Activated T-helper 2 cell treated with anti-CD3 and anti-CD28 coated beads, Interferon-gamma antibody, Interleukin-2, Interleukin-4, amounts not matched to agents 10 μg/mL and 5 μg/mL and 100 μg/mL, durations not matched to agents 14 hours and 24 hours and 36 hours (primary cell): ENCODE data around the gene SIAE. TPM values are rescaled to one million over a fixed set of nuclear protein-coding genes. Genes with fewer than 3 reads are reported as not detected.

ENCODE experiments used
- DNase-seq: peaks from one replicate; pipeline ENCODE4 v3.0.0; 2021; ENCODE audit warnings: low spot score
- H3K27ac Mint-ChIP-seq: one replicate; pipeline ENCODE4 v1.8.0; 2021; ENCODE audit warnings: mixed read lengths
- H3K27me3 Mint-ChIP-seq: one replicate; pipeline ENCODE4 v1.8.0; 2021; ENCODE audit warnings: low read depth, mixed read lengths
- H3K36me3 Mint-ChIP-seq: one replicate; pipeline ENCODE4 v1.8.0; 2021; ENCODE audit warnings: low read depth, mixed read lengths
- H3K4me1 Mint-ChIP-seq: one replicate; pipeline ENCODE4 v1.8.0; 2021; ENCODE audit warnings: low read depth, mixed read lengths
- H3K4me3 Mint-ChIP-seq: one replicate; pipeline ENCODE4 v1.8.0; 2021; ENCODE audit warnings: low read depth, mild to moderate bottlenecking, moderate library complexity, mixed read lengths
- H3K9me3 Mint-ChIP-seq: one replicate; pipeline ENCODE4 v1.8.0; 2021; ENCODE audit warnings: mixed read lengths
- intact Hi-C: fragments of 100-400 bp; cut with micrococcal nuclease; formaldehyde crosslinking; loops from one replicate; pipeline ENCODE4 v1.15.1; 2023
- total RNA-seq: library from RNA; stranded (reverse); gene quantifications from 2 replicates; pipeline ENCODE4 v1.2.3, GENCODE V29; 2022

The SIAE gene
- total RNA-seq, 1 donor from 2014 or later = 5.0 TPM

DNA sequence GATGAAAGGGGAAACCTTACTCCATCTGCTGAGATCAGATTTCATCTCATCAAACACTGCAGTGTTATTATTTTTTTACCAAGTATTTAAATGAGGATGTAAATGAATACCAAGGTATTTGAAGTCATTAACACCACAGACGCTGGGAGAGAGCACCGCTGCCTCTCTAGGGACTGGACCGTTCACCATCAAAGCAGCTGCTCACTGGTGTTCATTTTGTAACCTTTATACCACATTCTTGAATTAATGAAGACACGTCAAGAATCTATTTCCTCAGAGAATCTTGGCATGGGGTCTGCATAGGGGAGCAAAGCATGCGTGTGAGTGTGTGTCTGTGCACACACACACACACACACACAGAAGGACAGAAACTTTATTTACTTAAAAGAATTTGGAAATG, 15.6 kb downstream of the SIAE start:
- H3K4me1 Mint-ChIP-seq = no peaks in the 10 kb centered on the region
- no peaks in the 10 kb centered on the region for H3K9me3 Mint-ChIP-seq
- DNase-seq = no peak
- no peak overlapping the region for H3K4me3 Mint-ChIP-seq
- H3K27ac Mint-ChIP-seq = no peak overlapping the region
- H3K36me3 Mint-ChIP-seq = no peaks in the 10 kb centered on the region
- H3K27me3 Mint-ChIP-seq = no peaks in the 10 kb centered on the region
- intact Hi-C loops = no loop called here

DNA sequence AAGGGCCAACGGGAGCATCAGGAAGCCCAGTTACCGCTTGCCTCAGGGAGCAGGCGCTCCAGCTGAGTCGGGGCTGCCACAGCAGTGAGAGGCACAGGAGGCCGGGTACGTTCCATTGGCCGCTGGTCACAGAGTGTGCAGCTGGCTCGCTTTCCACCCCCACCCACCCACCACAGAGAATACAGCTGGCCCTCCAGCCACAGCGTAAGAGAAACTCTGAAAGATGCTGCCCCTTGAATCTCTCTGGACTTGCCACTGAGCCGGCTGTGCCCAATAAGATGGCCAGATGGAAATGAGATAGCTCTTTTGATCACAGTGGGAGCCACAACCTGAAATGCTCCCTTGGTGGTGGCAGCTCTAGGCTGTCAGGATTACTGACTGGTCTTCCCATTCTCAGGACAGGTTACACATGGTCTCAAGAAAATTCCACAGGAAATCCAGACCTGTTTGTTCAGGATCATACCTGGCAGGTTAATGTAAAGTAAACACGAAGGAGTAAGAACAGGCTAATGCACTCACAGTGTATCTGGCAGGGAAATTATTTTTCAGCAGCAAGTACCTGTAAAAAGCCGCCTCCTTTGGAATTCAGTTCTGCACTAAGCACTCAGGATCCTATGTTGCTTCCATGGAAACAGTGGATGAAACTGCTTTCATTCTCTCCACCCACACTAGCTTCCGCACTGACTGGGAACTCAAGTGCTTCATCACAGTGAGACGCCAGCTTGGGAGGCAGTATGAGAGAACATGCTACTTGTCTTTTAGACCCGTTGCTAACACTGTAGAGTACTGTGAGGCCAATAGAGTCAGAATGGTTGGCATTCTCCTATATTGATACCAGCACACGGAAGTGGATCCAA, 16.5 kb downstream of the SIAE start:
- no peak overlapping the region for H3K27ac Mint-ChIP-seq
- no peaks in the 10 kb centered on the region for H3K36me3 Mint-ChIP-seq
- no peaks in the 10 kb centered on the region for H3K4me1 Mint-ChIP-seq
- H3K27me3 Mint-ChIP-seq = no peaks in the 10 kb centered on the region
- H3K4me3 Mint-ChIP-seq = no peak overlapping the region
- DNase-seq = no peak
- H3K9me3 Mint-ChIP-seq = no peaks in the 10 kb centered on the region
- intact Hi-C loops = no loop called here

DNA sequence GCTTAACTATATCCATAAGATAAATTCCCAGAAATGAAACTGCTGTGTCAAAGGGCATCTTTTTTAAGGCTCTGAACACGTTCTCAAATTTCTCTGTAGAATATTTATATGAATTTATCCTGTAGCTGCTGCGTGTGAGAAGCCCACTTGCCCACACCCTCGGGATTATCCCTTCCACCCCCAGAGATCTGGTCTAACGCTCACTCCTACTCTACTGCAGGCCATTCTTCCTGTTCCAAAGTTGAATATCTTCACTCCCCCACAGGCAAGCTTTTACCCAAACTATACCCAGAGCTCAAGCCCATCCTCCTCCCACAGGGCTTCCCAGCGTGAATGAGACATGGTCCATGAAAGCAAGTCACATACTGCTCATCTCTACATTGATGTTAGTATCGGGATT, 24.9 kb downstream of the SIAE start:
- Mint-ChIP-seq H3K27me3 (no peaks in the 10 kb centered on the region), H3K9me3 (no peaks in the 10 kb centered on the region), H3K4me3 (no peak overlapping the region), H3K36me3 (no peaks in the 10 kb centered on the region), H3K27ac (no peak overlapping the region), H3K4me1 (peaks cover 6% of the 10 kb centered on the region)
- intact Hi-C loops = no loop called here
- no peak for DNase-seq

DNA sequence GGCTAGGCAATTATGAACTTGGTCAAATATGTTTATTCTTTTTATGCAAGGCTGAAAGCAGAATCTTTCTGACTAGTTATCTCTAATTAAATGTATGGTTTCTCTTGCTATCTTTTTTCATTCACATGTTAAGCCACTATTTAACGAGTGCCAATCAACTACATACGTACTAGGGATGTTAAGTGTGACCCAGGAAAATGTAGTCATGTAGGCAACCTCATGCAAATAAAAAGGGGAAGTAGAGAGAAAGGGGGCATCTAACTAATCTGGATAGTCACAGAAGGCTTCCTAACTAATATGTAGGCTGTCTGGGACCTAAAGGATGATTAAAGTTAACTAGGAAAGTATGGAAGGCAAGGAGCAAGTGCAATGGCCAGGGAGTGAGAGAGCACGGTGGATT, 27.4 kb downstream of the SIAE start:
- Mint-ChIP-seq H3K27ac (no peak overlapping the region), H3K9me3 (no peaks in the 10 kb centered on the region), H3K36me3 (no peaks in the 10 kb centered on the region), H3K27me3 (no peaks in the 10 kb centered on the region), H3K4me3 (no peak overlapping the region), H3K4me1 (peaks cover 12% of the 10 kb centered on the region)
- no peak for DNase-seq
- intact Hi-C loops = no loop called here

DNA sequence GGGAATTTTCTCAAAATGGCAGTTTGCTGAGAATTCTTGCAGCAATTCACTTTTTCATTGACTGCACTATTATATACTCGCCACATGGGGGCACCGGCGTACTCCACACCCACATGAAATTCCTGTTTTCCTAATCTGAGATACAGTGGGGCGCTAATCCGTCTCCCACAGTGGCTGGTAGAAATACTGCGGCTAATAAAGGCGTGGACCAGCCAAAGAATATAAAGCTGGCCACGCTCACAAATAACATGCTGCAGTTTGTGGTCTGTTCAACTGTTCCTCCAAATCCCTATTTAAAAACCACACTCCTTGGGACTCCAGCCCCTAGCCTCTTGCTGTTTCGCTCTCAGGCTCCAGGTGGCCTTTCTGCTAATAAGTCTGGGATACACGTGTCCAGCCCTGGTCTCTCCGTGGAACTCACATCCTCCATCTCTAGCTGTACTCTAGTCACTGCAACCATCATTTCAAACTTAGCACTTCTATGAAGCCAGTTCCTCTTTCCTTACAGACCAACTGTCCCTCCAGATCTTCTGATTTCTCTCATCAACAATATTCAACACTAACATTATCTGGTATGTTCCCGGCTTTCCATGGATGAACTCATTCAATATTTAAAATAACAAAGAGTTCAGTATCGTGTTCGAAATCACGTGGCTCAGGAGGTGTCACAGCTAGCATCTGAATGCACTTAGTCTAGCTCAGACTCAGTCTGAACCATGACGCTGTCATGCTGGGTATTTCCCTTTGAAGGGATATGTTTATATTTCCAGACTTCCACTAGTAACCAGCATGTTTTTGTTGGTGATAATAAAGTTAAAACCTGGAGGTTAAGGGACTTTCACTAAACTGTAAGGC, 28.9 kb downstream of the SIAE start:
- no peaks in the 10 kb centered on the region for H3K27me3 Mint-ChIP-seq
- no peak for DNase-seq
- H3K4me3 Mint-ChIP-seq = no peak overlapping the region
- intact Hi-C loops = loop anchor here (1.0 kb wide), 2 partner anchors 119 to 193 kb away; no protein-coding TSS in a partner anchor
- peaks cover 12% of the 10 kb centered on the region for H3K4me1 Mint-ChIP-seq
- H3K9me3 Mint-ChIP-seq = no peaks in the 10 kb centered on the region
- peaks cover 5% of the 10 kb centered on the region for H3K36me3 Mint-ChIP-seq
- H3K27ac Mint-ChIP-seq = no peak overlapping the region

DNA sequence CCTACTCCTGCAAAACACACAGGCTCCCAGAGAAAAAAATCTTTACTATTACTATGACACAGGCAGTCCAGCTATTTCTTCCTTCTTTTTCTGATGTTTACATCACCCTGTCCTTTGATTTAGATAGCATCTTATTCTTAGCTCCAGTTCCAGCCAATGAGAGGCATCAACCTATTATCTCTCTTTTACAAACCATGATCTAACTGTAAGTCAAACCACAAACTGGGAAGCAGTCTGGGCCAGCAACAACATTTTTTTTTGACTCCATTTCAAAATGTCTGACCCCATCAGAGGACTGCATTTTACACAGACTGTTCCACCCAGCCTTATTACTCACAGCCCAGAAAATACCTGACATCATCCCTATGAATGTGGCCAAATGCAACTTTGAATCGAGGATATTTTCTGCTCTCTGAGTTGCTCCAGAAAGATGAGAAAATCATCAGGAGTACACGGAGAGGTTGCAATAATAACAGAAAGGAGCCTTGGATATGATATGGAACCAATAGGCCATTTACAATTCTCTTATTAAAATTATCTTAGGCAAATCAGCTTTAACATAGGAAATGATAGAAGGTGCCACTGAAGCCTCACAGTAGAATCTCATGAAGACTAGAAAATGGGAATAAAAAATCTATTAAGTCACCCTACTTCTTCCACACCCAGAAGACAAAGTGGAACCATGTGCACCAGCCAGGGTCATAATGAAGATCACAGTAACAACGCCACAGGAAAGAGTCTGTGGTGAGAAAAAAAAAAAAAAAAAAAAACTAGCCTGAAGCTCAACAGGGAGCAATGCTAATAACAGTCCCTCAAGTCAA, 29.7 kb downstream of the SIAE start:
- peaks cover 12% of the 10 kb centered on the region for H3K4me1 Mint-ChIP-seq
- no peak for DNase-seq
- no peak overlapping the region for H3K27ac Mint-ChIP-seq
- no peaks in the 10 kb centered on the region for H3K27me3 Mint-ChIP-seq
- H3K36me3 Mint-ChIP-seq = peaks cover 5% of the 10 kb centered on the region
- H3K4me3 Mint-ChIP-seq = no peak overlapping the region
- intact Hi-C loops = loop anchor here (1.0 kb wide), 2 partner anchors 119 to 193 kb away; no protein-coding TSS in a partner anchor
- H3K9me3 Mint-ChIP-seq = no peaks in the 10 kb centered on the region

DNA sequence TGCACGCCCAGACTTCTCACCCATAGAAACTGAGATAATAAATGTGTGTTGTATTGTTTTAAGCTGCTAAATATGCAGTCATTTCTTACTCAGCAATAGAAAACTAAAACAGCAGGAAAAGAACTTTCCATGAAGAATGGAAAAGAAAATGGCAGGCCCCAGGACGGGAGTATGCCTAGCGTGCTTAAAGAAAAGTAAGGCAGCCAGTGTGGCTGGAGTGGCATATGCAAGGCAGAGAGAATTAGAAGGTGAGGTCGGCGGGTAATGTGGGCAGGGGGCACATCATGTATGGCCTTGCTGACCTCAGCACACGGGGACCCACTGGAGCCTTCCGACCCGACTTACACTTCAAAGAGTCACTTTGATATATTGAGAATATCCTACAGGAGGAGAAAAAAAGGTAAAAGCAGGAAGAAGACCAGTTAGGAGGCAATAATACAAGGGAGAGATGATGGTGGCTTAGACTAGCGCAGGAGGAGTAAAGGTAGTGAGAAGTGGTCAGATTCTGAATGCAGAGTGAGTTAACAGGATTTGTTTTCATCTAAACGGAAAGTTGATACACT, 30.4 kb downstream of the SIAE start:
- no peak for DNase-seq
- H3K27me3 Mint-ChIP-seq = no peaks in the 10 kb centered on the region
- intact Hi-C loops = no loop called here
- H3K4me3 Mint-ChIP-seq = no peak overlapping the region
- no peaks in the 10 kb centered on the region for H3K9me3 Mint-ChIP-seq
- H3K27ac Mint-ChIP-seq = no peak overlapping the region
- peaks cover 11% of the 10 kb centered on the region for H3K36me3 Mint-ChIP-seq
- H3K4me1 Mint-ChIP-seq = peaks cover 12% of the 10 kb centered on the region

DNA sequence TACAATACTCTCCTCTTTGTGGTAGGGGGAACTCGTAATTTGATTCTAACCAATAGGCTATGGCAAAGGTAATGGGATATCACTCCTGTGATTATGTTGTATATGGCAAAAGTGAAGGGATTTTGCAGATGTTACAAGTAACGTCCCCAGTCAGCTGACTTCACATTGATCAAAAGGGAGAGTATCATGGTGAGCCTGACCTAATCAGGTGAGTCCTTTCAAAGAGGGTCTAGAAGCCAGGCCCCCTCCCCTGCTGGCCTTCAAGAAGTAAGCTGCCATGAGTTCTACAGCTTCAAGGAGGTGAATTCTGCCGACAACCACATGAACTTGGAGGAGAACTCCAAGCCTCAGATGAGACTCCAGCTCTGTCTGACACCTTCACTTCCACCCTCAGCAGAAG, 30.9 kb downstream of the SIAE start:
- no peaks in the 10 kb centered on the region for H3K27me3 Mint-ChIP-seq
- intact Hi-C loops = no loop called here
- peaks cover 12% of the 10 kb centered on the region for H3K4me1 Mint-ChIP-seq
- no peak overlapping the region for H3K27ac Mint-ChIP-seq
- H3K4me3 Mint-ChIP-seq = no peak overlapping the region
- H3K9me3 Mint-ChIP-seq = no peaks in the 10 kb centered on the region
- H3K36me3 Mint-ChIP-seq = peaks cover 15% of the 10 kb centered on the region
- DNase-seq = no peak

DNA sequence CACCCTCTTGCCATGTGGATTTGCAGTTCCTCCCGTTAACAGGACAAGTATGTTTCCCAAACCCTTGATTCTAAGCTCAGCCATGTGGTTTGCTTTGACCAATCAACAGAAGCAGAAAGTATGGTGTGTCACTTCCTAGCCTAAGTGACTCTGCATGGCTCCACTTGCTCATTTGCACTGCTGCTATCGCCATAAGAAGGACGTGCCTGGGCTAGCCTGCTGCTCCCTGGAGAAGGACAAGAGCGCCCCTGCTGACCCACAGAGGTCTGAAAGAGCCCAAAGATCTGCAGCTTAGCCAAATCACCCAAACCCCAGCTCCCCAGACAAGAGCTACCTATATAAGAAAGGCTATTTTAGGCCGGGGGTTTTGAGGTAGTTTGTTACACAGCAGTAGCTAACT, 32.9 kb downstream of the SIAE start:
- no peaks in the 10 kb centered on the region for H3K27me3 Mint-ChIP-seq
- H3K4me1 Mint-ChIP-seq = peaks cover 12% of the 10 kb centered on the region
- intact Hi-C loops = no loop called here
- H3K36me3 Mint-ChIP-seq = peaks cover 26% of the 10 kb centered on the region
- H3K4me3 Mint-ChIP-seq = no peak overlapping the region
- no peak overlapping the region for H3K27ac Mint-ChIP-seq
- DNase-seq = no peak
- H3K9me3 Mint-ChIP-seq = no peaks in the 10 kb centered on the region

DNA sequence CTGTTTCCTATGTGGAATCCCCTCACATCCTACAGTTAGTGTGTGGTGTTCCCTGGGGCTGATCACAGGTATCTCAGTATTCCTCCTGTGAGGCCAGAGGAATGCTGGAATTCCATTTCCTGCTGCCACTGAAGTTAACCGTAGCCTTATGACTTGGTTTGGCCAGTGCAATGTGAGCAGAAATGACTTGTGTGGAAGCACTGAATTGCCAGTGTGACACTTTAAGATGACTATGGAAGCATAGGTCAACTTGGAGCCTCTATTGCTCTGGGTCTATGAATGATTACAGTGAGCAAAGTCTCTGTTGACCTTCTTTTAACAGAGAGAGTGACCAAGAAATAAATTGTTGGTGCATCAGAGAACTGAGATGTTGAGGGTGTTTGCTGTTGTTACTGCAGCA, 34.4 kb downstream of the SIAE start:
- no peak for DNase-seq
- Mint-ChIP-seq H3K27me3 (no peaks in the 10 kb centered on the region), H3K4me3 (no peak overlapping the region), H3K27ac (no peak overlapping the region), H3K9me3 (no peaks in the 10 kb centered on the region), H3K36me3 (peaks cover 29% of the 10 kb centered on the region), H3K4me1 (peaks cover 9% of the 10 kb centered on the region)
- intact Hi-C loops = no loop called here

DNA sequence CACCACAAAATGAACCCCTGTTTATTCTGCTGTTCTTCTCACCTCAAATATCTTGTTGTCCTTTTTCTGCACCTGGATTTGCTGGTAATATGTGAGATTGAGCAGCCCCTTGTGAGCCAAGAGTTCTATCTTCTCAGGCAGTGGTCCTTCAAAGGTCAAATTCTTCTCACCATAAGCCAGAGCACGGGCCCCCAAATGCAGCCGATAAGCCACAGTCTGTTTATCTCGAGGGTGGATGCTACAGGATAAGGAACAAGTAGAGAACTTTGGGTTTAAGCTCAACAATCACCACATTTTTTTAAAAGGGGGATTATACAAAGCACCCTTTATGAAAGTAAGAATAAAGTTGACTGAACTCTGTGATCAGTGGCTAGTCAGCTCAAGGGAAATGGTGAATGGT, 35.0 kb downstream of the SIAE start:
- Mint-ChIP-seq H3K9me3 (no peaks in the 10 kb centered on the region), H3K36me3 (peaks cover 36% of the 10 kb centered on the region), H3K4me1 (peaks cover 6% of the 10 kb centered on the region), H3K27me3 (no peaks in the 10 kb centered on the region), H3K27ac (no peak overlapping the region), H3K4me3 (no peak overlapping the region)
- intact Hi-C loops = no loop called here
- DNase-seq = no peak

DNA sequence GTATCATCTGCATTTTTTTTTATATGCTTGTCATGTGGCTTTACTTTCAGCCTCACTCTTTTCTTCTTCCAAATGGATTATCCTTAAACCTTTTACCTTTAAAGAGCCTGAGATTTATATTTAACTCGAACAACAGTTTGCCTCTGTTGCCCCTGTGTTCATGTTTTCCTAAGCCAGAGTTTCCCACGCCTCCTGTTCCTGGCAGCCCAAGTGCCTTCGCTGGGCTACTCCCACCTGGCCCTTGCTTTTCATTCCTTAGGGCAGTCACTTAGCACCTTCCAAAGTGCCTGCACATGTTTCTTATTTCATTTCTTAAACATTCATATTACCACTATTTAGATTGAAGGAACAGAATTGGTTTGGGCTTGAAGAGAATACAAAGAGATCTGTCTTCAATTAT, 37.6 kb downstream of the SIAE start:
- intact Hi-C loops = no loop called here
- no peaks in the 10 kb centered on the region for H3K27me3 Mint-ChIP-seq
- no peaks in the 10 kb centered on the region for H3K9me3 Mint-ChIP-seq
- H3K4me3 Mint-ChIP-seq = no peak overlapping the region
- H3K4me1 Mint-ChIP-seq = no peaks in the 10 kb centered on the region
- peaks cover 61% of the 10 kb centered on the region for H3K36me3 Mint-ChIP-seq
- H3K27ac Mint-ChIP-seq = no peak overlapping the region
- no peak for DNase-seq
